OCI-LY1 (cell line): ENCODE results near the gene HIC1.

Source experiments
- H2AFZ ChIP-seq: fragments of 200-600 bp; sonication (generic), shearing (Covaris generic); 2 replicates; pipeline ENCODE4 v1.6.0; 2014; ENCODE audit warnings: antibody characterized with exemption, mild to moderate bottlenecking, low read length
- H3F3A ChIP-seq: fragments of 200-600 bp; sonication (generic), shearing (Covaris generic); 2 replicates; pipeline ENCODE4 v1.6.0; 2014; ENCODE audit warnings: mild to moderate bottlenecking, antibody characterized with exemption, low read length, moderate library complexity; ENCODE audit not compliant: insufficient read depth
- H3K27ac ChIP-seq: fragments of 200-600 bp; sonication (generic); 2 replicates; pipeline ENCODE4 v1.5.1; 2014; ENCODE audit warnings: low read length, mixed run types, mild to moderate bottlenecking, low read depth; ENCODE audit not compliant: poor library complexity, severe bottlenecking
- H3K27me3 ChIP-seq: fragments of 200-600 bp; sonication (generic); 2 replicates; pipeline ENCODE4 v1.6.0; 2014; ENCODE audit warnings: antibody characterized with exemption, mild to moderate bottlenecking, low read length, moderate library complexity; ENCODE audit not compliant: insufficient read depth
- H3K36me3 ChIP-seq: fragments of 200-600 bp; sonication (generic); 2 replicates; pipeline ENCODE4 v1.6.1; 2014; ENCODE audit warnings: mild to moderate bottlenecking, antibody characterized with exemption, low read length, moderate library complexity, mixed read lengths; ENCODE audit not compliant: insufficient read depth
- H3K4me1 ChIP-seq: fragments of 200-600 bp; sonication (generic); 2 replicates; pipeline ENCODE4 v1.5.1; 2014; ENCODE audit warnings: mild to moderate bottlenecking, low read length, moderate library complexity; ENCODE audit not compliant: insufficient read depth, severe bottlenecking
- H3K4me2 ChIP-seq: fragments of 200-600 bp; sonication (generic), shearing (Covaris generic); 2 replicates; pipeline ENCODE4 v1.6.1; 2014; ENCODE audit warnings: low read length
- H3K4me3 ChIP-seq: fragments of 200-600 bp; sonication (generic); 2 replicates; pipeline ENCODE4 v1.5.1; 2014; ENCODE audit warnings: low read length, low read depth, mild to moderate bottlenecking, mixed read lengths; ENCODE audit not compliant: poor library complexity, severe bottlenecking
- H3K79me2 ChIP-seq: fragments of 200-600 bp; shearing (Covaris generic); 2 replicates; pipeline ENCODE4 v1.6.1; 2016; ENCODE audit warnings: mixed run types, low read length, mixed read lengths; ENCODE audit not compliant: insufficient read depth
- H3K9ac ChIP-seq: fragments of 200-600 bp; sonication (generic), shearing (Covaris generic); 2 replicates; pipeline ENCODE4 v1.6.1; 2014; ENCODE audit warnings: mild to moderate bottlenecking, low read length, mixed read lengths
- H3K9me2 ChIP-seq: fragments of 200-600 bp; sonication (generic), shearing (Covaris generic); 2 replicates; pipeline ENCODE4 v1.6.1; 2014; ENCODE audit warnings: low read depth, mild to moderate bottlenecking, low read length, mixed read lengths
- H3K9me3 ChIP-seq: fragments of 200-600 bp; shearing (Covaris generic); 2 replicates; pipeline ENCODE4 v1.6.1; 2014; ENCODE audit warnings: low read length, mixed read lengths
- H4K20me1 ChIP-seq: fragments of 200-600 bp; sonication (generic), shearing (Covaris generic); 2 replicates; pipeline ENCODE4 v1.6.0; 2016; ENCODE audit warnings: mild to moderate bottlenecking, low read length; ENCODE audit not compliant: insufficient read depth
- EZH2 ChIP-seq: fragments of 200-600 bp; sonication (generic), shearing (Covaris generic); IDR thresholded peaks from 2 replicates; pipeline ENCODE4 v1.8.0; 2017; ENCODE audit warnings: borderline replicate concordance, mixed run types, mild to moderate bottlenecking, antibody characterized with exemption, low read length, moderate library complexity, mixed read lengths
- TF ChIP-seq, protein P1 (sequence below): fragments of 200-600 bp; sonication (generic), shearing (Covaris generic); IDR thresholded peaks from 2 replicates; pipeline ENCODE4 v1.5.1; 2017; ENCODE audit warnings: mild to moderate bottlenecking, antibody characterized with exemption, low read length, moderate library complexity, mixed read lengths

Gene HIC1

DNA sequence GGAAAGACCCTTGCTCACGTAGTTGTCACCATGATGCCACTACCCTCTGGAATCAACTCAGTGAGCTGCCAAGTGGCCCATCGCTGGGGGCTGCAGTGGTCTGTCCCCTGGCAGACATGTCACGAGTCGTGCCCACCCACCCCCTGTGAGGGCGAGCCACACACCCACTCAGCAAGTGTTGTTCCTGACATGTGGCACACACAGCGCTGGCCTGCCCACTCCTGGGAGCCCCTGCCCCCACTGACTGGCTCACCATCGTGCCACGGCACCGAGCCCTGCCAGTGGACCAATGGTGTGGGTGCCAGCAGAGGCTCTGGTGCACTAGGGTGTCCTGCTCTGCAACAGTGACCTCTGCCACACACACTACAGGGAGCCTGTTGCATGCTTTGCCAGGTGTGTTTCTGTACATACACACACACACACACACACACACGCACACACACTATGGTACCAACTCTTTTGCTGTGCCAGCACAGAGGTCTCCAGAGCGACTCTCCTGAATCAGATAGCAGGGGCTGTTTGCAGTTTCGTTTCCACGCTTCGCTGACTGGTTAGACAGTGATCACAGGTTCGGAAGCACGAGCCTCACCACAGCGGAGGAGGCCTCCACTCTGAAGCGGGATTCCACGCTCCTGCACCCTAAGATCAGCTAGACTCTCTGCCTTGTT is 37.5 kb upstream of the HIC1 start:
- no peaks in the 10 kb centered on the region for H3K9me3 ChIP-seq
- no peak overlapping the region for H3K4me3 ChIP-seq
- H3K27ac ChIP-seq: no peak overlapping the region
- H3K4me1 ChIP-seq: peaks cover 3% of the 10 kb centered on the region
- no peaks in the 10 kb centered on the region for H3K79me2 ChIP-seq
- peaks cover 36% of the 10 kb centered on the region for H3K27me3 ChIP-seq
- H3K36me3 ChIP-seq: no peaks in the 10 kb centered on the region; the same call in 1 of the 2 replicates
- TF ChIP-seq, protein P1, sequence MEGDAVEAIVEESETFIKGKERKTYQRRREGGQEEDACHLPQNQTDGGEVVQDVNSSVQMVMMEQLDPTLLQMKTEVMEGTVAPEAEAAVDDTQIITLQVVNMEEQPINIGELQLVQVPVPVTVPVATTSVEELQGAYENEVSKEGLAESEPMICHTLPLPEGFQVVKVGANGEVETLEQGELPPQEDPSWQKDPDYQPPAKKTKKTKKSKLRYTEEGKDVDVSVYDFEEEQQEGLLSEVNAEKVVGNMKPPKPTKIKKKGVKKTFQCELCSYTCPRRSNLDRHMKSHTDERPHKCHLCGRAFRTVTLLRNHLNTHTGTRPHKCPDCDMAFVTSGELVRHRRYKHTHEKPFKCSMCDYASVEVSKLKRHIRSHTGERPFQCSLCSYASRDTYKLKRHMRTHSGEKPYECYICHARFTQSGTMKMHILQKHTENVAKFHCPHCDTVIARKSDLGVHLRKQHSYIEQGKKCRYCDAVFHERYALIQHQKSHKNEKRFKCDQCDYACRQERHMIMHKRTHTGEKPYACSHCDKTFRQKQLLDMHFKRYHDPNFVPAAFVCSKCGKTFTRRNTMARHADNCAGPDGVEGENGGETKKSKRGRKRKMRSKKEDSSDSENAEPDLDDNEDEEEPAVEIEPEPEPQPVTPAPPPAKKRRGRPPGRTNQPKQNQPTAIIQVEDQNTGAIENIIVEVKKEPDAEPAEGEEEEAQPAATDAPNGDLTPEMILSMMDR: no peak
- TF ChIP-seq EZH2: no peak
- no peak overlapping the region for H2AFZ ChIP-seq
- no peaks in the 10 kb centered on the region for H3K9me2 ChIP-seq
- H3K9ac ChIP-seq: no peak overlapping the region
- no peak overlapping the region for H3K4me2 ChIP-seq
- H3F3A ChIP-seq: no peaks in the 10 kb centered on the region
- H4K20me1 ChIP-seq: no peaks in the 10 kb centered on the region

DNA sequence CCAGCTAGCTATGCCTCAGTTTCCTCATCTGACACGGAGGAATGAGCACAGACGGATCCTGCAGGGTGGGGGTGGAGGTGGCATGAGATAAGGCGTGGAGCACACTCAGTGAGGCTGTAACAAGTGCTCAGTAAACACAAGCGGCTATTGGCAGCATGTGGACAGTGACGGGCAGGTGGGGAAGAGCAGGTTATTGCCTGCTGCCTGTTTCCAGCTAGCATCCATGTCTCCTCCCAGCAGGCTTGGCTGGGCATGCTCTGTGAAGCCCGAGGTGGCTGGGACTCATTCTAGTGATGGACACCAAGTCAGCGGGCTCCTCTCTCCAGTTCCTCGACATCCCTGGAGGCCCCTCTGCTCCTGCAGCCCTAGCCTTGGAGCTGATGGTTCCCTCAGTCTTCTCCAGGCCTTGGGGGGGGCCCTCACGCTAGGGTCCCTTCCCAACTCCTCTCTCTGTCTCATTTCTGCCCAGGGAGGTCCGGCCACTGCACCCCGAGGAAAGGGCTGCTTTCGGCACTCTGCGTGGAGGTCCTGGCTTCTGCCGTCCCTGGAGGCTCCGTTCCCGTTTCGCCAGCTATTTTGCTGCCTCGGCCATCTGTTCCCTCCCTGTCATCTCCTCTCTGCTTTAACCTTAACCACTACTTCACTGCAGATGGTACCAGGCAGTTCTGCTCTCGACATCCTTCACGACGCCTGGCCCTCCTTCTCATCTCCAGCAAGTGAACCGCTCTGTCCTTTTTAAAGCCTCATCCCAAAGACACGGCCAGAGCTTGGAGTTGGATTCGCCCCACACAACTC is 36.0 kb upstream of the HIC1 start:
- Histone ChIP-seq H3K79me2 (no peaks in the 10 kb centered on the region), H3K27me3 (peaks cover 30% of the 10 kb centered on the region), H4K20me1 (no peaks in the 10 kb centered on the region), H3K27ac (no peak overlapping the region), H3K4me3 (no peak overlapping the region), H2AFZ (no peak overlapping the region), H3K4me2 (no peak overlapping the region), H3F3A (no peaks in the 10 kb centered on the region), H3K9ac (no peak overlapping the region), H3K4me1 (peaks cover 3% of the 10 kb centered on the region), H3K9me2 (no peaks in the 10 kb centered on the region), H3K9me3 (no peaks in the 10 kb centered on the region), H3K36me3 (no peaks in the 10 kb centered on the region; the same call in 1 of the 2 replicates)
- TF ChIP-seq, protein P1: no peak
- TF ChIP-seq EZH2: no peak

DNA sequence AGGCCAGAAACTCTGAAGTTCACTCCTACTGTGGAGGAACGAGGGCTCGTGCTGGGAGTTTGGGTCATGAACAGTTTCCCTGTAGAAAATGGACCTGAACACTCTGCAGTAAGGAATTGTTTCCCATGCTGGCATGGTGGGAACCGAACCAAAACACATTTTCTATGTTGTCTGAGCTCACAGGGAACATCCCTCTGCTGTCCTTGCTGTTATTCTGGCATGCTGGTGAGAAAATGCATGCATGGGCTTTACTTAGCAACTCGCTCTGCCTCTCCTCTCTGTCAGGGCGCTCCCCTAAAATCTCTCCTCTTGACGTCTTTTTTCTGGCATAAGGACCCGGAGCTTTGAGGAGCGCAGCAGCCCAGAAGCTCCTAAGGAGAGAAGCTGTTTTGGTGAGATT is 35.2 kb upstream of the HIC1 start:
- Histone ChIP-seq H3K9ac (no peak overlapping the region), H3K27me3 (peaks cover 32% of the 10 kb centered on the region), H3K4me2 (no peak overlapping the region), H3K4me1 (peaks cover 3% of the 10 kb centered on the region), H4K20me1 (no peaks in the 10 kb centered on the region), H3K9me2 (no peaks in the 10 kb centered on the region), H3K4me3 (no peak overlapping the region), H3K79me2 (no peaks in the 10 kb centered on the region), H3F3A (no peaks in the 10 kb centered on the region), H3K9me3 (no peaks in the 10 kb centered on the region), H3K36me3 (no peaks in the 10 kb centered on the region), H2AFZ (no peak overlapping the region), H3K27ac (no peak overlapping the region)
- TF ChIP-seq EZH2: no peak
- TF ChIP-seq, protein P1: no peak
